Activated CD8-positive, alpha-beta T cell treated with anti-CD3 and anti-CD28 coated beads, Interleukin-2, amount 10 ng/mL, durations not matched to agents 7 days and 5 days (primary cell): ENCODE data around the gene PALM. TPM values are rescaled to one million over a fixed set of nuclear protein-coding genes. Genes with fewer than 3 reads are reported as not detected.

Source experiments
- ATAC-seq: fragments of 150-1000 bp; cut with Tn5 transposase; one replicate; pipeline ENCODE4 v1.10.0; 2021; ENCODE audit warnings: moderate library complexity
- CTCF ChIA-PET: fragments of 350-600 bp; sonication (Branson Sonifier 250); formaldehyde crosslinking; loops from one replicate; lab custom pipeline; 2021; ENCODE audit warnings: antibody characterized with exemption; lab: Charles Lee
- POLR2A ChIA-PET: fragments of 350-600 bp; sonication (Branson Sonifier 250); formaldehyde crosslinking; loops from one replicate; lab custom pipeline; 2021; ENCODE audit warnings: antibody characterized with exemption; lab: Charles Lee
- DNase-seq: peaks from one replicate; pipeline ENCODE4 v3.0.0-alpha.2; 2020
- H3K27ac Mint-ChIP-seq: one replicate; pipeline ENCODE4 v1.8.0; 2021; ENCODE audit warnings: mild to moderate bottlenecking, mixed read lengths
- H3K27me3 Mint-ChIP-seq: one replicate; pipeline ENCODE4 v1.8.0; 2021; ENCODE audit warnings: low read depth, mixed read lengths
- H3K36me3 Mint-ChIP-seq: one replicate; pipeline ENCODE4 v1.8.0; 2021; ENCODE audit warnings: low read depth, mixed read lengths
- H3K4me1 Mint-ChIP-seq: one replicate; pipeline ENCODE4 v1.8.0; 2021; ENCODE audit warnings: low read depth, mixed read lengths
- H3K4me3 Mint-ChIP-seq: one replicate; pipeline ENCODE4 v1.8.0; 2021; ENCODE audit warnings: mild to moderate bottlenecking, mixed read lengths
- H3K9me3 Mint-ChIP-seq: one replicate; pipeline ENCODE4 v1.8.0; 2022; ENCODE audit warnings: mixed read lengths; ENCODE audit not compliant: insufficient read depth
- total RNA-seq, 2 experiments: library from RNA; stranded (reverse); gene quantifications; one replicate each; pipeline ENCODE4 v1.2.3, GENCODE V29; 2021

Gene PALM
- total RNA-seq, 2 experiments from 2014 or later = not detected

- peaks cover 3% of the 10 kb centered on the region for H3K27me3 Mint-ChIP-seq
- peak overlapping the region; percentile 98 for H3K27ac Mint-ChIP-seq
- no peaks in the 10 kb centered on the region for H3K36me3 Mint-ChIP-seq
- H3K9me3 Mint-ChIP-seq = no peaks in the 10 kb centered on the region
- ChIA-PET CTCF (interaction anchor here (0.9 to 2.3 kb wide), 3 partner anchors 23 to 70 kb away, joined by 3 to 6 read pairs (median 6); no protein-coding TSS in a partner anchor), POLR2A (no interaction called here)
- H3K4me1 Mint-ChIP-seq = peaks cover 9% of the 10 kb centered on the region
- DNase-seq (peak; percentile 92), ATAC-seq (no peak)
- peak overlapping the region; percentile 83 for H3K4me3 Mint-ChIP-seq
Observed at GRCh38 chr19:681029-682019, 27.4 kb upstream of the PALM start.

- CTCF ChIA-PET = no interaction called here
Observed at GRCh38 chr19:682678-683320, 25.9 kb upstream of the PALM start.

GRCh38 chr19:685454-685931 lies 23.2 kb upstream of the PALM start:
- ChIA-PET POLR2A (no interaction called here), CTCF (no interaction called here)
- Mint-ChIP-seq H3K4me3 (no peak overlapping the region), H3K36me3 (no peaks in the 10 kb centered on the region), H3K4me1 (peaks cover 6% of the 10 kb centered on the region), H3K27me3 (no peaks in the 10 kb centered on the region), H3K9me3 (no peaks in the 10 kb centered on the region), H3K27ac (no peak overlapping the region)
- ATAC-seq = no peak
- no peak for DNase-seq

More at GRCh38 chr19:682678-683320, 25.9 kb upstream of the PALM start:
- Mint-ChIP-seq H3K4me1 (peaks cover 9% of the 10 kb centered on the region), H3K9me3 (no peaks in the 10 kb centered on the region), H3K36me3 (no peaks in the 10 kb centered on the region), H3K27me3 (no peaks in the 10 kb centered on the region), H3K4me3 (no peak overlapping the region), H3K27ac (no peak overlapping the region)
- POLR2A ChIA-PET = no interaction called here
- no peak for DNase-seq
- ATAC-seq = no peak

- ATAC-seq (no peak), DNase-seq (no peak)
- H3K9me3 Mint-ChIP-seq = no peaks in the 10 kb centered on the region
- ChIA-PET POLR2A (no interaction called here), CTCF (no interaction called here)
- no peaks in the 10 kb centered on the region for H3K27me3 Mint-ChIP-seq
- H3K4me3 Mint-ChIP-seq = no peak overlapping the region
- H3K27ac Mint-ChIP-seq = no peak overlapping the region
- H3K36me3 Mint-ChIP-seq = no peaks in the 10 kb centered on the region
- no peaks in the 10 kb centered on the region for H3K4me1 Mint-ChIP-seq
Observed at GRCh38 chr19:686589-687297, 22.0 kb upstream of the PALM start.

- POLR2A ChIA-PET = interaction anchor here (0.6 kb wide), 1 partner anchor 9 kb away, joined by 4 read pairs; no protein-coding TSS in a partner anchor
- no peaks in the 10 kb centered on the region for H3K4me1 Mint-ChIP-seq
- no peak for DNase-seq
- H3K4me3 Mint-ChIP-seq = no peak overlapping the region
- no peaks in the 10 kb centered on the region for H3K9me3 Mint-ChIP-seq
- H3K27me3 Mint-ChIP-seq = no peaks in the 10 kb centered on the region
- H3K36me3 Mint-ChIP-seq = no peaks in the 10 kb centered on the region
- no peak overlapping the region for H3K27ac Mint-ChIP-seq
- ATAC-seq = no peak
- CTCF ChIA-PET = no interaction called here
Observed at GRCh38 chr19:687569-688166, 21.1 kb upstream of the PALM start.

- no peaks in the 10 kb centered on the region for H3K9me3 Mint-ChIP-seq
- ChIA-PET CTCF (no interaction called here), POLR2A (no interaction called here)
- no peak for DNase-seq
- H3K4me1 Mint-ChIP-seq = no peaks in the 10 kb centered on the region
- no peaks in the 10 kb centered on the region for H3K27me3 Mint-ChIP-seq
- H3K4me3 Mint-ChIP-seq = no peak overlapping the region
- ATAC-seq = no peak
- H3K36me3 Mint-ChIP-seq = no peaks in the 10 kb centered on the region
- no peak overlapping the region for H3K27ac Mint-ChIP-seq
Observed at GRCh38 chr19:688214-688613, 20.5 kb upstream of the PALM start.

GRCh38 chr19:688992-689391 lies 19.7 kb upstream of the PALM start:
- no peaks in the 10 kb centered on the region for H3K36me3 Mint-ChIP-seq
- ChIA-PET POLR2A (no interaction called here), CTCF (no interaction called here)
- no peaks in the 10 kb centered on the region for H3K9me3 Mint-ChIP-seq
- H3K4me1 Mint-ChIP-seq = no peaks in the 10 kb centered on the region
- no peak for DNase-seq
- H3K27me3 Mint-ChIP-seq = no peaks in the 10 kb centered on the region
- no peak for ATAC-seq
- no peak overlapping the region for H3K4me3 Mint-ChIP-seq
- no peak overlapping the region for H3K27ac Mint-ChIP-seq

- Mint-ChIP-seq H3K36me3 (no peaks in the 10 kb centered on the region), H3K27ac (no peak overlapping the region), H3K27me3 (peaks cover 7% of the 10 kb centered on the region), H3K4me1 (peaks cover 5% of the 10 kb centered on the region), H3K9me3 (no peaks in the 10 kb centered on the region), H3K4me3 (no peak overlapping the region)
- ChIA-PET CTCF (no interaction called here), POLR2A (no interaction called here)
- DNase-seq (no peak), ATAC-seq (no peak)
Observed at GRCh38 chr19:690203-690602, 18.5 kb upstream of the PALM start.

- peaks cover 10% of the 10 kb centered on the region for H3K27me3 Mint-ChIP-seq
- DNase-seq (no peak), ATAC-seq (peak; percentile 27)
- H3K4me3 Mint-ChIP-seq = no peak overlapping the region
- H3K36me3 Mint-ChIP-seq = no peaks in the 10 kb centered on the region
- peaks cover 12% of the 10 kb centered on the region for H3K4me1 Mint-ChIP-seq
- CTCF ChIA-PET = no interaction called here
- H3K27ac Mint-ChIP-seq = no peak overlapping the region
- H3K9me3 Mint-ChIP-seq = no peaks in the 10 kb centered on the region
- POLR2A ChIA-PET = no interaction called here
Observed at GRCh38 chr19:694481-695351, 14.0 kb upstream of the PALM start.

GRCh38 chr19:695352-695949 lies 13.3 kb upstream of the PALM start, which contains the start of gene PRSS57:
Gene PRSS57 (minus strand): TSS chr19:695452. CDS start chr19:695430, 22 bp downstream.
- Mint-ChIP-seq H3K27ac (no peak within 1 kb of the TSS), H3K9me3 (no peaks in the 10 kb centered on the region), H3K4me3 (no peak within 1 kb of the TSS), H3K36me3 (no peaks in the 10 kb centered on the region), H3K27me3 (peaks cover 10% of the 10 kb centered on the region), H3K4me1 (peaks cover 12% of the 10 kb centered on the region)
- ATAC-seq (peak; percentile 44), DNase-seq (no peak)
- CTCF ChIA-PET = no interaction called here
- POLR2A ChIA-PET = no interaction called here
